ENCODE results near the gene SYT1. TPM values are rescaled to one million over a fixed set of nuclear protein-coding genes. Genes with fewer than 3 reads are reported as not detected.

SYT1 gene
- total RNA-seq, 1 donor from 2014 or later, result 33.2 TPM

GRCh38 chr12:79295572-79295971 is 431.0 kb downstream of the SYT1 start:
- no peak overlapping the region for H3K9ac ChIP-seq (ENCODE audit: low read length)
- peaks cover 5% of the 10 kb centered on the region for H3K36me3 ChIP-seq (ENCODE audit: insufficient read depth, low read length)
- Mint-ChIP-seq H3K9me3 (ENCODE audit: unreplicated experiment) (no peaks in the 10 kb centered on the region), H3K36me3 (ENCODE audit: low read depth, unreplicated experiment) (peaks cover 9% of the 10 kb centered on the region), H3K4me1 (ENCODE audit: low read depth, unreplicated experiment) (no peaks in the 10 kb centered on the region), H3K27me3 (ENCODE audit: low read depth, unreplicated experiment) (no peaks in the 10 kb centered on the region), H3K27ac (ENCODE audit: unreplicated experiment) (no peak overlapping the region), H3K4me3 (ENCODE audit: unreplicated experiment) (no peak overlapping the region)
- no peak for DNase-seq (ENCODE audit: low read depth)
- H2AFZ ChIP-seq (ENCODE audit: low read depth, low read length), result no peak overlapping the region
- H3K27me3 ChIP-seq (ENCODE audit: insufficient read depth, low read length), result no peaks in the 10 kb centered on the region
- H3K4me3 ChIP-seq (ENCODE audit: insufficient read depth, low read depth, low read length), result no peak overlapping the region
- no peaks in the 10 kb centered on the region for H3K9me3 ChIP-seq (ENCODE audit: insufficient read depth, low read depth, low read length)
- H3K4me1 ChIP-seq (ENCODE audit: insufficient read depth, low read length), result no peaks in the 10 kb centered on the region
- H3K4me2 ChIP-seq (ENCODE audit: low read length), result no peak overlapping the region
- no peaks in the 10 kb centered on the region for H3K79me2 ChIP-seq (ENCODE audit: insufficient read depth, low read length)
- no peak overlapping the region for H3K27ac ChIP-seq (ENCODE audit: low read depth, low read length)
- no peak for FAIRE-seq
- H4K20me1 ChIP-seq (ENCODE audit: insufficient read depth, low read length), result no peaks in the 10 kb centered on the region
- TF ChIP-seq EZH2 (IDR thresholded peaks at IDR 0.05; ENCODE audit: insufficient read depth, low read length), result no peak
- TF ChIP-seq, protein P1, sequence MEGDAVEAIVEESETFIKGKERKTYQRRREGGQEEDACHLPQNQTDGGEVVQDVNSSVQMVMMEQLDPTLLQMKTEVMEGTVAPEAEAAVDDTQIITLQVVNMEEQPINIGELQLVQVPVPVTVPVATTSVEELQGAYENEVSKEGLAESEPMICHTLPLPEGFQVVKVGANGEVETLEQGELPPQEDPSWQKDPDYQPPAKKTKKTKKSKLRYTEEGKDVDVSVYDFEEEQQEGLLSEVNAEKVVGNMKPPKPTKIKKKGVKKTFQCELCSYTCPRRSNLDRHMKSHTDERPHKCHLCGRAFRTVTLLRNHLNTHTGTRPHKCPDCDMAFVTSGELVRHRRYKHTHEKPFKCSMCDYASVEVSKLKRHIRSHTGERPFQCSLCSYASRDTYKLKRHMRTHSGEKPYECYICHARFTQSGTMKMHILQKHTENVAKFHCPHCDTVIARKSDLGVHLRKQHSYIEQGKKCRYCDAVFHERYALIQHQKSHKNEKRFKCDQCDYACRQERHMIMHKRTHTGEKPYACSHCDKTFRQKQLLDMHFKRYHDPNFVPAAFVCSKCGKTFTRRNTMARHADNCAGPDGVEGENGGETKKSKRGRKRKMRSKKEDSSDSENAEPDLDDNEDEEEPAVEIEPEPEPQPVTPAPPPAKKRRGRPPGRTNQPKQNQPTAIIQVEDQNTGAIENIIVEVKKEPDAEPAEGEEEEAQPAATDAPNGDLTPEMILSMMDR (IDR thresholded peaks at IDR 0.05; ENCODE audit: insufficient read depth, low read depth, low read length), result no peak

GRCh38 chr12:79296133-79296532 is 431.6 kb downstream of the SYT1 start:
- peaks cover 9% of the 10 kb centered on the region for H3K36me3 Mint-ChIP-seq (ENCODE audit: low read depth, unreplicated experiment)
- H3K27ac Mint-ChIP-seq (ENCODE audit: unreplicated experiment), result no peak overlapping the region
- Histone ChIP-seq H3K36me3 (ENCODE audit: insufficient read depth, low read length) (peaks cover 5% of the 10 kb centered on the region), H3K27ac (ENCODE audit: low read depth, low read length) (no peak overlapping the region), H3K4me1 (ENCODE audit: insufficient read depth, low read length) (no peaks in the 10 kb centered on the region), H3K9me3 (ENCODE audit: insufficient read depth, low read depth, low read length) (no peaks in the 10 kb centered on the region), H2AFZ (ENCODE audit: low read depth, low read length) (no peak overlapping the region), H3K79me2 (ENCODE audit: insufficient read depth, low read length) (no peaks in the 10 kb centered on the region), H3K27me3 (ENCODE audit: insufficient read depth, low read length) (no peaks in the 10 kb centered on the region), H3K4me3 (ENCODE audit: insufficient read depth, low read depth, low read length) (no peak overlapping the region), H3K9ac (ENCODE audit: low read length) (no peak overlapping the region), H4K20me1 (ENCODE audit: insufficient read depth, low read length) (no peaks in the 10 kb centered on the region), H3K4me2 (ENCODE audit: low read length) (no peak overlapping the region)
- FAIRE-seq (no peak), DNase-seq (ENCODE audit: low read depth) (no peak)
- TF ChIP-seq, protein P1 (IDR thresholded peaks at IDR 0.05; ENCODE audit: insufficient read depth, low read depth, low read length), result no peak
- TF ChIP-seq EZH2 (IDR thresholded peaks at IDR 0.05; ENCODE audit: insufficient read depth, low read length), result no peak
- no peaks in the 10 kb centered on the region for H3K9me3 Mint-ChIP-seq (ENCODE audit: unreplicated experiment)
- no peaks in the 10 kb centered on the region for H3K4me1 Mint-ChIP-seq (ENCODE audit: low read depth, unreplicated experiment)
- H3K4me3 Mint-ChIP-seq (ENCODE audit: unreplicated experiment), result no peak overlapping the region
- H3K27me3 Mint-ChIP-seq (ENCODE audit: low read depth, unreplicated experiment), result no peaks in the 10 kb centered on the region

DNA sequence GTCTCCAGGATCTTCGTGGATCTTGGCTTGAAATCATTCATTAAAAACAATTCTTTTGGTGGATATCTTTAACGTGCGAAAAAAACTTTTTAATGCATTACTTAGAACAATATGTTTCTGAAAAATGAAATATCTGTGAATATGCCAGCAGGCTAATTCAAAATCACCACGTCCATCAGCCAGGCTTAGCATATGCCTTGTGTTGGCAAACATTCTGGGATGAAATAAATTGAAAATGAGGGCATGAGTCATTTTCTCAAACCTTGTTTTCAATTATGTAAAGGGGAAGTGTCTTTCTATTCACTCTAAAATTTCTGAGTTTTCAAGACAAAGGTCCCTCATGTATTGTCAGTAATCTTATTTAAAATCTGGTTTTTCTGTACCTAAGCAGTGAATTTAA is 432.3 kb downstream of the SYT1 start:
- Mint-ChIP-seq H3K9me3 (ENCODE audit: unreplicated experiment) (no peaks in the 10 kb centered on the region), H3K4me1 (ENCODE audit: low read depth, unreplicated experiment) (no peaks in the 10 kb centered on the region), H3K27ac (ENCODE audit: unreplicated experiment) (no peak overlapping the region), H3K27me3 (ENCODE audit: low read depth, unreplicated experiment) (no peaks in the 10 kb centered on the region), H3K36me3 (ENCODE audit: low read depth, unreplicated experiment) (peaks cover 9% of the 10 kb centered on the region), H3K4me3 (ENCODE audit: unreplicated experiment) (no peak overlapping the region)
- Histone ChIP-seq H4K20me1 (ENCODE audit: insufficient read depth, low read length) (no peaks in the 10 kb centered on the region), H3K79me2 (ENCODE audit: insufficient read depth, low read length) (no peaks in the 10 kb centered on the region), H3K9ac (ENCODE audit: low read length) (no peak overlapping the region), H3K27me3 (ENCODE audit: insufficient read depth, low read length) (no peaks in the 10 kb centered on the region), H3K36me3 (ENCODE audit: insufficient read depth, low read length) (peaks cover 5% of the 10 kb centered on the region), H3K4me3 (ENCODE audit: insufficient read depth, low read depth, low read length) (no peak overlapping the region), H3K9me3 (ENCODE audit: insufficient read depth, low read depth, low read length) (no peaks in the 10 kb centered on the region), H3K4me1 (ENCODE audit: insufficient read depth, low read length) (no peaks in the 10 kb centered on the region), H3K27ac (ENCODE audit: low read depth, low read length) (no peak overlapping the region), H3K4me2 (ENCODE audit: low read length) (no peak overlapping the region), H2AFZ (ENCODE audit: low read depth, low read length) (no peak overlapping the region)
- no peak for FAIRE-seq
- TF ChIP-seq EZH2 (IDR thresholded peaks at IDR 0.05; ENCODE audit: insufficient read depth, low read length), result no peak
- TF ChIP-seq, protein P1 (IDR thresholded peaks at IDR 0.05; ENCODE audit: insufficient read depth, low read depth, low read length), result no peak
- no peak for DNase-seq (ENCODE audit: low read depth)

Data from astrocyte (in vitro differentiated cells and primary cell).